B cell (primary cell): ENCODE results near the gene LRRC43. TPM values are rescaled to one million over a fixed set of nuclear protein-coding genes. Genes with fewer than 3 reads are reported as not detected.

ENCODE experiments used
- ATAC-seq: fragments of 200-7000 bp; cut with Tn5 transposase; one replicate; pipeline ENCODE4 v1.10.0; 2021; ENCODE audit warnings: low read depth, mild to moderate bottlenecking, moderate number of reproducible peaks, moderate library complexity
- CTCF ChIA-PET: fragments of 350-600 bp; sonication (Branson Sonifier 250); formaldehyde crosslinking; loops from one replicate; lab custom pipeline; 2021; ENCODE audit warnings: antibody characterized with exemption, inconsistent platforms; lab: Charles Lee
- POLR2A ChIA-PET: fragments of 350-600 bp; sonication (Branson Sonifier 250); formaldehyde crosslinking; loops from one replicate; lab custom pipeline; 2021; ENCODE audit warnings: antibody characterized with exemption; lab: Charles Lee
- DNase-seq: peaks from one replicate; pipeline ENCODE4 v3.0.0; 2013
- H2AFZ ChIP-seq: 2 replicates; pipeline ENCODE4 v1.6.1; 2012; ENCODE audit warnings: mild to moderate bottlenecking, low read depth, low read length; ENCODE audit not compliant: insufficient read depth, poor library complexity, severe bottlenecking
- H3K27ac ChIP-seq, 2 donors: 1 replicate in 1 of 2; 2 replicates in 1 of 2; pipeline ENCODE4 v1.5.1; 2012 to 2013; ENCODE audit warnings: low read length in 2 of 2, mild to moderate bottlenecking in 2 of 2, moderate library complexity in 1 of 2
- H3K27me3 ChIP-seq, 4 experiments: fragments of 200-600 bp in 1 of 4; sonication (generic) in 1 of 4; replicated peaks in 1 of 4; 1 replicate in 2 of 4; 2 replicates in 2 of 4; pipeline versions ENCODE4 v1.6.1 to v1.7.0; 2013 to 2016; ENCODE audit warnings: low read length in 3 of 4, mild to moderate bottlenecking in 2 of 4, mixed read lengths in 1 of 4, moderate library complexity in 1 of 4; ENCODE audit not compliant: insufficient read depth in 4 of 4, control insufficient read depth in 3 of 4; ENCODE audit errors: control extremely low read depth in 1 of 4
- H3K36me3 ChIP-seq, 2 experiments: replicated peaks in 1 of 2; 1 replicate in 1 of 2; 2 replicates in 1 of 2; pipeline versions ENCODE4 v1.6.1 to v1.7.1; 2013; ENCODE audit warnings: low read length in 1 of 2; ENCODE audit not compliant: insufficient read depth in 2 of 2, control insufficient read depth in 1 of 2; ENCODE audit errors: control extremely low read depth in 1 of 2, extremely low read depth in 1 of 2
- H3K4me1 ChIP-seq, 2 donors: fragments of 200-600 bp in 1 of 2; sonication (generic) in 1 of 2; 1 replicate in 1 of 2; 2 replicates in 1 of 2; pipeline versions ENCODE4 v1.5.1 to v1.6.1; 2013 to 2017; ENCODE audit warnings: low read length in 2 of 2; ENCODE audit not compliant: control insufficient read depth in 2 of 2, insufficient read depth in 2 of 2
- H3K4me2 ChIP-seq: replicated peaks from 2 replicates; pipeline ENCODE3; 2012; ENCODE audit warnings: mild to moderate bottlenecking, low read depth, low read length; ENCODE audit not compliant: poor library complexity, severe bottlenecking
- H3K4me3 ChIP-seq, 5 experiments: fragments of 200-600 bp in 1 of 5; sonication (generic) in 1 of 5; 1 replicate in 3 of 5; 2 replicates in 2 of 5; pipeline versions ENCODE4 v1.5.1 to v1.7.0; 2011 to 2016; ENCODE audit warnings: low read length in 4 of 5, mild to moderate bottlenecking in 4 of 5, low read depth in 2 of 5, control low read depth in 1 of 5, moderate library complexity in 1 of 5; ENCODE audit not compliant: insufficient read depth in 1 of 5; ENCODE audit errors: control extremely low read depth in 1 of 5, extremely low read depth in 1 of 5
- H3K79me2 ChIP-seq: fragments of 200-600 bp; sonication (generic); one replicate; pipeline ENCODE4 v1.6.0; 2016; ENCODE audit warnings: low read length; ENCODE audit not compliant: control insufficient read depth, insufficient read depth
- H3K9ac ChIP-seq: fragments of 200-600 bp; sonication (generic); 2 replicates; pipeline ENCODE4 v1.6.1; 2017; ENCODE audit warnings: mild to moderate bottlenecking, low read length, moderate library complexity
- H3K9me3 ChIP-seq, 3 donors: one replicate each; pipeline versions ENCODE4 v1.6.1 to v1.7.1; 2013; ENCODE audit warnings: low read length in 2 of 3; ENCODE audit not compliant: control insufficient read depth in 2 of 3, insufficient read depth in 1 of 3; ENCODE audit errors: control extremely low read depth in 1 of 3
- H4K20me1 ChIP-seq: 2 replicates; pipeline ENCODE4 v1.6.0; 2012; ENCODE audit warnings: mild to moderate bottlenecking, low read length; ENCODE audit not compliant: insufficient read depth, control insufficient read depth, poor library complexity, severe bottlenecking
- H3K27ac Mint-ChIP-seq: one replicate; pipeline ENCODE4 v1.8.0; 2021; ENCODE audit warnings: mixed read lengths
- H3K27me3 Mint-ChIP-seq: one replicate; pipeline ENCODE4 v1.8.0; 2021; ENCODE audit warnings: mixed read lengths
- H3K4me1 Mint-ChIP-seq: one replicate; pipeline ENCODE4 v1.8.0; 2021; ENCODE audit warnings: mixed read lengths
- H3K4me3 Mint-ChIP-seq: one replicate; pipeline ENCODE4 v1.8.0; 2021; ENCODE audit warnings: mixed read lengths
- H3K9me3 Mint-ChIP-seq: one replicate; pipeline ENCODE4 v1.8.0; 2022; ENCODE audit warnings: mixed read lengths; ENCODE audit not compliant: insufficient read depth
- CTCF ChIP-seq: fragments of 200-600 bp; IDR thresholded peaks from one replicate; pipeline ENCODE4 v1.8.0; 2022; ENCODE audit warnings: antibody characterized with exemption, mild to moderate bottlenecking
- EZH2 ChIP-seq: IDR thresholded peaks from 2 replicates; pipeline ENCODE4 v1.6.1; 2012; ENCODE audit warnings: borderline replicate concordance, low read depth, mild to moderate bottlenecking, moderate library complexity, low read length; ENCODE audit not compliant: insufficient read depth, poor library complexity, severe bottlenecking
- WGBS: methylation state at CpG from one replicate; pipeline ENCODE4 v1.1.5; 2013; ENCODE audit warnings: missing lambda C conversion rate; ENCODE audit not compliant: insufficient coverage; 5-methylcytosine and 5-hydroxymethylcytosine counted together
- intact Hi-C: fragments of 100-400 bp; cut with micrococcal nuclease; formaldehyde crosslinking; loops from one replicate; pipeline ENCODE4 v1.10.0; 2022
- polyA plus RNA-seq: library from polyadenylated mRNA; depleted of rRNA; stranded (reverse); fragments of >200 nt; gene quantifications from 2 replicates; pipeline ENCODE4 v1.2.3, GENCODE V29; 2012
- total RNA-seq, 2 donors: library from RNA; stranded (reverse); fragments of 120-200 nt in 1 of 2; gene quantifications; 1 replicate in 1 of 2; 2 replicates in 1 of 2; pipeline versions ENCODE4 v1.2.3 to v1.2.4, GENCODE V29; 2013 to 2022

Gene LRRC43
- total and polyA plus RNA-seq, 2 donors (not counting 1 experiment from before 2014, with no cell fraction given) = not detected

GRCh38 chr12:122194804-122195203, 11.9 kb downstream of the LRRC43 start:
- intact Hi-C loops = no loop called here
- H4K20me1 ChIP-seq = no peaks in the 10 kb centered on the region
- WGBS = no CpG with 5 or more reads among the region's 1 CpG
- ATAC-seq (no peak), DNase-seq (no peak)
- H3K4me3 Mint-ChIP-seq = no peak overlapping the region
- ChIA-PET CTCF (interaction anchor here (0.9 to 2.1 kb wide), 2 partner anchors 276 to 278 kb away, joined by 3 to 7 read pairs; partner anchors contain the start of gene CFAP251), POLR2A (no interaction called here)
- no peaks in the 10 kb centered on the region for H3K79me2 ChIP-seq
- H3K4me3 ChIP-seq = no peak overlapping the region
- H3K27ac ChIP-seq = no peak overlapping the region
- H2AFZ ChIP-seq = no peak overlapping the region
- no peak overlapping the region for H3K9ac ChIP-seq
- H3K4me1 Mint-ChIP-seq = peaks cover 2% of the 10 kb centered on the region
- no peak overlapping the region for H3K4me2 ChIP-seq
- no peak overlapping the region for H3K27ac Mint-ChIP-seq
- H3K27me3 Mint-ChIP-seq = peaks cover 30% of the 10 kb centered on the region
- no peaks in the 10 kb centered on the region for H3K9me3 Mint-ChIP-seq
- peaks cover 0 to 6% (median 0%) of the 10 kb centered on the region in 3 donors for H3K9me3 ChIP-seq
- no peaks in the 10 kb centered on the region for H3K36me3 ChIP-seq
- no peaks in the 10 kb centered on the region for H3K4me1 ChIP-seq
- H3K27me3 ChIP-seq = peaks cover 0 to 6% (median 2%) of the 10 kb centered on the region in 4 experiments
- TF ChIP-seq CTCF (no peak), EZH2 (no peak)

- Histone ChIP-seq H2AFZ (no peak overlapping the region), H3K36me3 (no peaks in the 10 kb centered on the region), H3K27ac (no peak overlapping the region), H3K9ac (no peak overlapping the region), H3K4me2 (no peak overlapping the region), H3K4me1 (no peaks in the 10 kb centered on the region), H3K27me3 (peaks cover 0 to 13% (median 7%) of the 10 kb centered on the region in 4 experiments), H3K9me3 (peaks cover 0 to 6% (median 0%) of the 10 kb centered on the region in 3 donors), H3K79me2 (no peaks in the 10 kb centered on the region), H4K20me1 (no peaks in the 10 kb centered on the region), H3K4me3 (no peak overlapping the region)
- no peak for DNase-seq
- WGBS = 100% methylated on average over 3 of the region's 4 CpGs
- Mint-ChIP-seq H3K9me3 (no peaks in the 10 kb centered on the region), H3K4me3 (no peak overlapping the region), H3K27me3 (peaks cover 36% of the 10 kb centered on the region), H3K27ac (no peak overlapping the region), H3K4me1 (peaks cover 2% of the 10 kb centered on the region)
- CTCF ChIA-PET = interaction anchor here (0.9 kb wide), 1 partner anchor 36 kb away, joined by 3 read pairs; no protein-coding TSS in a partner anchor
- intact Hi-C loops = no loop called here
- POLR2A ChIA-PET = no interaction called here
- no peak for TF ChIP-seq CTCF
- no peak for TF ChIP-seq EZH2
- ATAC-seq = no peak
These were observed 12.5 kb downstream of the LRRC43 start for GRCh38 chr12:122195405-122195804.
